RWPE1 (cell line): Measurements from ENCODE around the gene RNF4.

ENCODE experiments used
- CTCF ChIA-PET: fragments of 350-600 bp; sonication (Branson Sonifier 250); formaldehyde crosslinking; extraction: SDS; loops from one replicate; lab custom pipeline; 2021; lab: Yijun Ruan, JAX
- POLR2A ChIA-PET: fragments of 400-600 bp; formaldehyde crosslinking; extraction: SDS; loops from one replicate; lab custom pipeline; 2020; ENCODE audit warnings: antibody characterized with exemption; ENCODE audit not compliant: low non-redundant PET; lab: Yijun Ruan, JAX
- DNase-seq: peaks from one replicate; pipeline ENCODE4 v3.0.0; 2012; ENCODE audit warnings: low spot score
- H3K27ac ChIP-seq: fragments of 450-650 bp; 2 replicates; pipeline ENCODE4 v1.5.1; 2017
- CTCF ChIP-seq: fragments of 450-650 bp; conservative IDR thresholded peaks from 2 replicates; pipeline ENCODE4 v1.5.1; 2017; ENCODE audit warnings: low read depth, mild to moderate bottlenecking

The RNF4 gene

DNA sequence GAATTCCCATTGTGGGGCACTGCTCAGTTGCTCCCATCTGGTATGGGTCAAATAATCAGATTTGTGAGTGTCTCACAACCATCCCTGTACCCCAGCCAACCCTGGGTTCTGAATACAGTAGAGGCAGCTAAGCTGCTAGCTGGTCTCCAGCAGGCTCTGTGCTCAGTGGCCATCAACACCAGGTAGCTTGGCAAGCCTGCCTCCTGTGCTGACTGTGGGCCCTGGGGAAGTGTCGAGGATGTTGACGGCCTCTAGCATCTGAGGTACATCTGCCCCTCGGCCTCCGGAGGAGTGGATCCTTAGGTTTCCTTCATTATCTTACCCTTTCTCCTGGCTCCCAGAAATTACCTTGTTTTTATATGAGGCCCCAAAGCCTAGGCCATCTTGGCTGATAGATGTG is 13.3 kb downstream of the RNF4 start:
- ChIA-PET POLR2A (no interaction called here), CTCF (no interaction called here)
- H3K27ac ChIP-seq: peak overlapping the region; percentile 13; the same call in 1 of the 2 replicates
- no peak for TF ChIP-seq CTCF
- DNase-seq: no peak

DNA sequence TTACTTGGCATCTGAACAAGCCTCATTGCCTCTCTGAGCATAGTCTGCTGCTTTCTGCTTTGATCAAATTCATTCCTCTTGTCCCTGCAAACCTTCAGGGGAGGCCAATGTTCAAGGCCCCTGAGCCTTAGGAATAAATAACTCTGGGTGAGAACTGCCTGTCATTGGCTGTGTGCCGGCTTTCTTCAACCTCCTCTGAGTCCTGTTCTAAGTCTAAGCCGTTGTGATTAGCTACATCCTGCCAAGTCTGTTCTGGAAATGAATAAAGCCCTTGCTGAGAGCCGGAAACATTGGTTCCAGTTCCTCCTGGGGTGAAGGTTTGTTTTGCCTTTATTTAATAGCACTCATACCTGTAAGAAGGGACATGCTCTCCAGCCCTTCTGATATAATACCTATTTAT is 13.8 kb downstream of the RNF4 start:
- H3K27ac ChIP-seq: peak overlapping the region; percentile 13; the same call in 1 of the 2 replicates
- ChIA-PET POLR2A (no interaction called here), CTCF (no interaction called here)
- no peak for TF ChIP-seq CTCF
- no peak for DNase-seq

DNA sequence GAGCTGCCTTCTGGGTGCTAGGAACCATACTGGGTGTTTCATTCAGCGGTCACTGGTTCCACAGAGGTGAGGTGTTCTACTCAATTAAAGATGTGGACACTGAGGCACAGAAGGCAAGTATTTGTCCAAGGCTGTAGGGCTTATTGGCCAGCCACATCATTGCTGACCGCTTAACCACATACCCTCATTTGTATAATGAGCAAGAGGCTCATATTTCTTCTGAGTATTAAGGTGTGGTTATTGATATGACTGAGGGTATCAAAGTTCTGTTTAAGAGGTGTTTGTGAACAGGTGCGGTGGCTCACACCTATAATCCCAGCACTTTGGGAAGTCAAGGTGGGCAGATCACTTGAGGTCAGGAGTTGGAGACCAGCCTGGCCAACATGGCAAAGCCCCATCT is 14.3 kb downstream of the RNF4 start:
- TF ChIP-seq CTCF: no peak
- POLR2A ChIA-PET: no interaction called here
- no peak overlapping the region for H3K27ac ChIP-seq
- no peak for DNase-seq
- CTCF ChIA-PET: no interaction called here

GRCh38 chr4:2484185-2484584 is 15.3 kb downstream of the RNF4 start:
- no peak overlapping the region for H3K27ac ChIP-seq
- DNase-seq: no peak
- POLR2A ChIA-PET: no interaction called here
- CTCF ChIA-PET: no interaction called here
- TF ChIP-seq CTCF: no peak

GRCh38 chr4:2484993-2485392 is 16.1 kb downstream of the RNF4 start:
- ChIA-PET POLR2A (no interaction called here), CTCF (interaction anchor here (0.6 kb wide), 1 partner anchor 82 kb away, joined by 3 read pairs; no protein-coding TSS in a partner anchor)
- no peak for DNase-seq
- TF ChIP-seq CTCF: no peak
- H3K27ac ChIP-seq: peak overlapping the region; percentile 20; the same call in 1 of the 2 replicates

GRCh38 chr4:2485956-2486355 is 17.1 kb downstream of the RNF4 start:
- ChIA-PET CTCF (no interaction called here), POLR2A (no interaction called here)
- TF ChIP-seq CTCF: no peak
- DNase-seq: no peak
- H3K27ac ChIP-seq: no peak overlapping the region

GRCh38 chr4:2486981-2487380 is 18.1 kb downstream of the RNF4 start:
- no peak overlapping the region for H3K27ac ChIP-seq
- TF ChIP-seq CTCF: no peak
- DNase-seq: no peak
- ChIA-PET POLR2A (no interaction called here), CTCF (no interaction called here)
